Liver (tissue), 3 donors: ENCODE data around the gene ALG12.
A peak's percentile ranks its signal among the peaks of the same experiment; 100 is the strongest.

Experiments used
- EGR1 ChIP-seq, 2 donors: IDR thresholded peaks; 2 replicates each; pipeline ENCODE4 v1.6.1; 2016 to 2018; ENCODE audit warnings: antibody characterized with exemption in 2 of 2, low read depth in 2 of 2
- RXRA ChIP-seq, 2 donors: IDR thresholded peaks; 2 replicates each; pipeline ENCODE4 v1.6.1; 2017 to 2018; ENCODE audit warnings: antibody characterized with exemption in 2 of 2, mild to moderate bottlenecking in 1 of 2
- SP1 ChIP-seq: IDR thresholded peaks from 2 replicates; pipeline ENCODE4 v1.6.1; 2018; ENCODE audit warnings: antibody characterized with exemption, mild to moderate bottlenecking
- YY1 ChIP-seq: IDR thresholded peaks from 2 replicates; pipeline ENCODE4 v1.6.1; 2016; ENCODE audit warnings: antibody characterized with exemption, mild to moderate bottlenecking
- TF ChIP-seq, protein P1 (sequence below): fragments of 150-350 bp; IDR thresholded peaks from 2 replicates; pipeline ENCODE4 v1.5.1; 2017; ENCODE audit warnings: improper control_type of control experiment, low read depth, low read length; ENCODE audit not compliant: missing input control
- TF ChIP-seq, protein P2 (sequence below): IDR thresholded peaks from 2 replicates; pipeline ENCODE4 v1.6.1; 2016; ENCODE audit warnings: antibody characterized with exemption
- TF ChIP-seq, protein P3 (sequence below): IDR thresholded peaks from 2 replicates; pipeline ENCODE4 v1.6.1; 2016; ENCODE audit warnings: antibody characterized with exemption
- TF ChIP-seq, protein P4 (sequence below): IDR thresholded peaks from 2 replicates; pipeline ENCODE4 v1.6.1; 2016; ENCODE audit warnings: antibody characterized with exemption, mild to moderate bottlenecking
- TF ChIP-seq, protein P5 (sequence below): IDR thresholded peaks from 2 replicates; pipeline ENCODE4 v1.6.1; 2016; ENCODE audit warnings: antibody characterized with exemption
- donor health status: healthy.
- donor health status: healthy.

DNA sequence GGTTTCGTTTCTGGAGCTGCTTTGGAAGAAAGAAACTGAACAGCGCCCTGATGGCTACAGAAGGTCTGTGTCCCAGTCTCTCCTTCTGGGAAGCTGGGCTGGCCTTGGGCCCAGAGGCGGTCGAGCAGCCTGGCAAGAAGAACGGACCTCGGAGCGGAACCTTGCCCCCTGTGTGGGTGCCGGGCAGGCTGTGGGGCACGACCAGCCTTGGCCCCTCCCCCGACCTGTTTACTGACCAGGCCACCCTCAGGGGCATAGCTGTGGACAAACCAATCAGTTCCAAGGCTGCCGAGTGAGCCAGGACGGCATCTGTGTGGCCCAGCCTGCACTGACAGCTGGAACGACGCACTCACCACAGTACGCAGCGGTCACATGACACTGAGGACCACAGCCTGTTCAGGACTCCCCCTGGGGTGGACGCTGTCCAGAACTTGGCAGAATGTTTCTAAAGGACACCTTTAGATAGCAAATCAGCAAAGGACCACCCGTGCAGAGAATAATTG, 49.5 kb upstream of the ALG12 start:
- TF ChIP-seq, protein P1, sequence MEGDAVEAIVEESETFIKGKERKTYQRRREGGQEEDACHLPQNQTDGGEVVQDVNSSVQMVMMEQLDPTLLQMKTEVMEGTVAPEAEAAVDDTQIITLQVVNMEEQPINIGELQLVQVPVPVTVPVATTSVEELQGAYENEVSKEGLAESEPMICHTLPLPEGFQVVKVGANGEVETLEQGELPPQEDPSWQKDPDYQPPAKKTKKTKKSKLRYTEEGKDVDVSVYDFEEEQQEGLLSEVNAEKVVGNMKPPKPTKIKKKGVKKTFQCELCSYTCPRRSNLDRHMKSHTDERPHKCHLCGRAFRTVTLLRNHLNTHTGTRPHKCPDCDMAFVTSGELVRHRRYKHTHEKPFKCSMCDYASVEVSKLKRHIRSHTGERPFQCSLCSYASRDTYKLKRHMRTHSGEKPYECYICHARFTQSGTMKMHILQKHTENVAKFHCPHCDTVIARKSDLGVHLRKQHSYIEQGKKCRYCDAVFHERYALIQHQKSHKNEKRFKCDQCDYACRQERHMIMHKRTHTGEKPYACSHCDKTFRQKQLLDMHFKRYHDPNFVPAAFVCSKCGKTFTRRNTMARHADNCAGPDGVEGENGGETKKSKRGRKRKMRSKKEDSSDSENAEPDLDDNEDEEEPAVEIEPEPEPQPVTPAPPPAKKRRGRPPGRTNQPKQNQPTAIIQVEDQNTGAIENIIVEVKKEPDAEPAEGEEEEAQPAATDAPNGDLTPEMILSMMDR, result no peak
- peak; percentile 54 for TF ChIP-seq YY1
- TF ChIP-seq EGR1 (IDR thresholded peaks at IDR 0.05; ENCODE audit: low read depth in 2 of 2), result peak; percentile 25 to 27
- TF ChIP-seq, protein P2, sequence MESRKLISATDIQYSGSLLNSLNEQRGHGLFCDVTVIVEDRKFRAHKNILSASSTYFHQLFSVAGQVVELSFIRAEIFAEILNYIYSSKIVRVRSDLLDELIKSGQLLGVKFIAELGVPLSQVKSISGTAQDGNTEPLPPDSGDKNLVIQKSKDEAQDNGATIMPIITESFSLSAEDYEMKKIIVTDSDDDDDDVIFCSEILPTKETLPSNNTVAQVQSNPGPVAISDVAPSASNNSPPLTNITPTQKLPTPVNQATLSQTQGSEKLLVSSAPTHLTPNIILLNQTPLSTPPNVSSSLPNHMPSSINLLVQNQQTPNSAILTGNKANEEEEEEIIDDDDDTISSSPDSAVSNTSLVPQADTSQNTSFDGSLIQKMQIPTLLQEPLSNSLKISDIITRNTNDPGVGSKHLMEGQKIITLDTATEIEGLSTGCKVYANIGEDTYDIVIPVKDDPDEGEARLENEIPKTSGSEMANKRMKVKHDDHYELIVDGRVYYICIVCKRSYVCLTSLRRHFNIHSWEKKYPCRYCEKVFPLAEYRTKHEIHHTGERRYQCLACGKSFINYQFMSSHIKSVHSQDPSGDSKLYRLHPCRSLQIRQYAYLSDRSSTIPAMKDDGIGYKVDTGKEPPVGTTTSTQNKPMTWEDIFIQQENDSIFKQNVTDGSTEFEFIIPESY, result peak; percentile 58
- peak; percentile 94 to 95 for TF ChIP-seq RXRA (IDR thresholded peaks at IDR 0.05)
- TF ChIP-seq, protein P3, sequence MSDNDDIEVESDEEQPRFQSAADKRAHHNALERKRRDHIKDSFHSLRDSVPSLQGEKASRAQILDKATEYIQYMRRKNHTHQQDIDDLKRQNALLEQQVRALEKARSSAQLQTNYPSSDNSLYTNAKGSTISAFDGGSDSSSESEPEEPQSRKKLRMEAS, result peak; percentile 86
- TF ChIP-seq SP1, result peak; percentile 98
- TF ChIP-seq, protein P4, sequence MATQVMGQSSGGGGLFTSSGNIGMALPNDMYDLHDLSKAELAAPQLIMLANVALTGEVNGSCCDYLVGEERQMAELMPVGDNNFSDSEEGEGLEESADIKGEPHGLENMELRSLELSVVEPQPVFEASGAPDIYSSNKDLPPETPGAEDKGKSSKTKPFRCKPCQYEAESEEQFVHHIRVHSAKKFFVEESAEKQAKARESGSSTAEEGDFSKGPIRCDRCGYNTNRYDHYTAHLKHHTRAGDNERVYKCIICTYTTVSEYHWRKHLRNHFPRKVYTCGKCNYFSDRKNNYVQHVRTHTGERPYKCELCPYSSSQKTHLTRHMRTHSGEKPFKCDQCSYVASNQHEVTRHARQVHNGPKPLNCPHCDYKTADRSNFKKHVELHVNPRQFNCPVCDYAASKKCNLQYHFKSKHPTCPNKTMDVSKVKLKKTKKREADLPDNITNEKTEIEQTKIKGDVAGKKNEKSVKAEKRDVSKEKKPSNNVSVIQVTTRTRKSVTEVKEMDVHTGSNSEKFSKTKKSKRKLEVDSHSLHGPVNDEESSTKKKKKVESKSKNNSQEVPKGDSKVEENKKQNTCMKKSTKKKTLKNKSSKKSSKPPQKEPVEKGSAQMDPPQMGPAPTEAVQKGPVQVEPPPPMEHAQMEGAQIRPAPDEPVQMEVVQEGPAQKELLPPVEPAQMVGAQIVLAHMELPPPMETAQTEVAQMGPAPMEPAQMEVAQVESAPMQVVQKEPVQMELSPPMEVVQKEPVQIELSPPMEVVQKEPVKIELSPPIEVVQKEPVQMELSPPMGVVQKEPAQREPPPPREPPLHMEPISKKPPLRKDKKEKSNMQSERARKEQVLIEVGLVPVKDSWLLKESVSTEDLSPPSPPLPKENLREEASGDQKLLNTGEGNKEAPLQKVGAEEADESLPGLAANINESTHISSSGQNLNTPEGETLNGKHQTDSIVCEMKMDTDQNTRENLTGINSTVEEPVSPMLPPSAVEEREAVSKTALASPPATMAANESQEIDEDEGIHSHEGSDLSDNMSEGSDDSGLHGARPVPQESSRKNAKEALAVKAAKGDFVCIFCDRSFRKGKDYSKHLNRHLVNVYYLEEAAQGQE, result peak; percentile 77
- TF ChIP-seq, protein P5, sequence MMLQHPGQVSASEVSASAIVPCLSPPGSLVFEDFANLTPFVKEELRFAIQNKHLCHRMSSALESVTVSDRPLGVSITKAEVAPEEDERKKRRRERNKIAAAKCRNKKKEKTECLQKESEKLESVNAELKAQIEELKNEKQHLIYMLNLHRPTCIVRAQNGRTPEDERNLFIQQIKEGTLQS, result peak; percentile 29
